Measurements from ENCODE around the gene EYS. TPM values are rescaled to one million over a fixed set of nuclear protein-coding genes. Genes with fewer than 3 reads are reported as not detected.

EYS gene
- total and polyA plus RNA-seq, 2 of the 8 experiments (the other 6 are each of a cell fraction or from before 2014, with no cell fraction given) = 0.05 to 0.13 TPM

GRCh38 chr6:64714073-64714472 lies 993.0 kb downstream of the EYS start:
- H3K4me2 ChIP-seq (ENCODE audit: insufficient read depth in 1 of 2, low read depth in 2 of 2, low read length in 2 of 2) = no peak overlapping the region
- no peak for FAIRE-seq
- no peak overlapping the region for H2BK12ac ChIP-seq (ENCODE audit: low read depth, low read length)
- no peak overlapping the region for H2AFZ ChIP-seq (ENCODE audit: low read length)
- no peak overlapping the region for H4K8ac ChIP-seq (ENCODE audit: extremely low read depth, insufficient read depth, low read length)
- H3K9me3 ChIP-seq (ENCODE audit: insufficient read depth in 2 of 2, low read depth in 1 of 2, low read length in 1 of 2) = no peaks in the 10 kb centered on the region
- no peaks in the 10 kb centered on the region for H3K4me1 ChIP-seq (replicated peaks in 1 of 4; ENCODE audit: control insufficient read depth in 3 of 4, insufficient read depth in 4 of 4, low read length in 3 of 4)
- no peaks in the 10 kb centered on the region for H3K79me1 ChIP-seq (ENCODE audit: low read depth, low read length)
- no peaks in the 10 kb centered on the region for H4K20me1 ChIP-seq (replicated peaks in 1 of 2; ENCODE audit: control insufficient read depth in 1 of 2, insufficient read depth in 2 of 2, low read length in 2 of 2)
- TF ChIP-seq CEBPB (IDR thresholded peaks at IDR 0.05; ENCODE audit: low read depth, low read length) (no peak), POU5F1 (IDR thresholded peaks at IDR 0.05; ENCODE audit: low read depth, low read length) (no peak), BACH1 (IDR thresholded peaks at IDR 0.05; ENCODE audit: low read length) (no peak), CHD1 (IDR thresholded peaks at IDR 0.05; ENCODE audit: low read depth, low read length) (no peak), RXRA (IDR thresholded peaks at IDR 0.05; ENCODE audit: insufficient read depth, low read depth, low read length) (no peak), KDM5A (IDR thresholded peaks at IDR 0.05; ENCODE audit: low read length) (no peak), POLR2AphosphoS5 (IDR thresholded peaks at IDR 0.05; ENCODE audit: low read depth, low read length) (no peak), SRF (IDR thresholded peaks at IDR 0.05; ENCODE audit: low read depth, low read length) (no peak), CTBP2 (IDR thresholded peaks at IDR 0.05; ENCODE audit: borderline replicate concordance, insufficient read depth, insufficient read length, low read length) (no peak), TBP (IDR thresholded peaks at IDR 0.05; ENCODE audit: low read depth, low read length) (no peak), ZNF274 (IDR thresholded peaks at IDR 0.05; ENCODE audit: borderline replicate concordance, extremely low read depth, low read length) (no peak), CHD2 (IDR thresholded peaks at IDR 0.05; ENCODE audit: low read length) (no peak)
- TF ChIP-seq, protein P1, sequence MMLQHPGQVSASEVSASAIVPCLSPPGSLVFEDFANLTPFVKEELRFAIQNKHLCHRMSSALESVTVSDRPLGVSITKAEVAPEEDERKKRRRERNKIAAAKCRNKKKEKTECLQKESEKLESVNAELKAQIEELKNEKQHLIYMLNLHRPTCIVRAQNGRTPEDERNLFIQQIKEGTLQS (IDR thresholded peaks at IDR 0.05; ENCODE audit: insufficient read depth, low read depth, low read length) = no peak
- POLR2A ChIA-PET (ENCODE audit: partially characterized antibody) = no interaction called here
- no peak overlapping the region for H3K4me3 ChIP-seq (ENCODE audit: extremely low read depth in 1 of 4, insufficient read depth in 2 of 4, low read depth in 3 of 4, low read length in 4 of 4)
- H3K4ac ChIP-seq (replicated peaks; ENCODE audit: insufficient read length, low read depth, low read length) = no peak overlapping the region
- H3K36me3 ChIP-seq (ENCODE audit: control insufficient read depth in 2 of 4, insufficient read depth in 4 of 4, low read length in 3 of 4) = no peaks in the 10 kb centered on the region
- H2BK5ac ChIP-seq (ENCODE audit: low read depth, low read length) = no peak overlapping the region
- H3K23ac ChIP-seq (ENCODE audit: insufficient read length) = no peak overlapping the region
- 93% methylated on average over 2 of the region's 2 CpGs; no CpG with 5 or more reads in 1 of the 2 experiments for WGBS, 2 experiments (ENCODE audit: extremely low coverage in 1 of 2, insufficient coverage in 1 of 2, insufficient read length in 1 of 2, insufficient replicate concordance in 2 of 2, low coverage in 1 of 2, low lambda C conversion rate in 2 of 2, missing lambda C conversion rate in 1 of 2)
- H2BK120ac ChIP-seq (replicated peaks; ENCODE audit: low read depth, low read length) = no peak overlapping the region
- H2BK15ac ChIP-seq (ENCODE audit: low read length) = no peak overlapping the region
- no peaks in the 10 kb centered on the region for H3K23me2 ChIP-seq (ENCODE audit: low read depth, low read length)
- H3K18ac ChIP-seq (ENCODE audit: extremely low read depth, low read length) = no peak overlapping the region
- H3K56ac ChIP-seq (replicated peaks; ENCODE audit: insufficient read length, low read depth, low read length) = no peak overlapping the region
- no peaks in the 10 kb centered on the region for H3K79me2 ChIP-seq (ENCODE audit: control insufficient read depth in 1 of 2, insufficient read depth in 2 of 2, low read length in 2 of 2)
- H3K14ac ChIP-seq (ENCODE audit: insufficient read length) = no peak overlapping the region
- no peaks in the 10 kb centered on the region for H3K27me3 ChIP-seq (replicated peaks in 1 of 4; ENCODE audit: control insufficient read depth in 3 of 4, extremely low read depth in 1 of 4, insufficient read depth in 3 of 4, low read length in 3 of 4)
- H2AK5ac ChIP-seq (ENCODE audit: low read depth, low read length) = no peak overlapping the region
- H3K27ac ChIP-seq (ENCODE audit: low read depth, low read length) = no peak overlapping the region
- H2BK20ac ChIP-seq (ENCODE audit: low read length) = no peak overlapping the region
- no peak overlapping the region for H4K91ac ChIP-seq (replicated peaks; ENCODE audit: insufficient read length, low read length)
- no peak for DNase-seq (ENCODE audit: low read depth in 1 of 2, low spot score in 2 of 2)
- no peak overlapping the region for H3K9ac ChIP-seq (replicated peaks in 1 of 4; ENCODE audit: extremely low read depth in 1 of 4, low read depth in 3 of 4, low read length in 3 of 4)
- H4K5ac ChIP-seq (ENCODE audit: insufficient read length, low read depth, low read length) = no peak overlapping the region
- CTCF ChIA-PET (ENCODE audit: partially characterized antibody) = no interaction called here

Measured in H1 (cell line).